OCI-M2 (cell line): ENCODE results near the gene B3GAT3.
"Not testable (repeated sequence)": the region's sequence is repeated elsewhere in the genome, so short reads cannot be mapped to it uniquely, and the experiment has no call there.

Experiments
- DNase-seq: peaks from one replicate; lab custom pipeline; 2025; ENCODE audit not compliant: unreplicated experiment; lab: John Stamatoyannopoulos, UW

Gene B3GAT3

DNA sequence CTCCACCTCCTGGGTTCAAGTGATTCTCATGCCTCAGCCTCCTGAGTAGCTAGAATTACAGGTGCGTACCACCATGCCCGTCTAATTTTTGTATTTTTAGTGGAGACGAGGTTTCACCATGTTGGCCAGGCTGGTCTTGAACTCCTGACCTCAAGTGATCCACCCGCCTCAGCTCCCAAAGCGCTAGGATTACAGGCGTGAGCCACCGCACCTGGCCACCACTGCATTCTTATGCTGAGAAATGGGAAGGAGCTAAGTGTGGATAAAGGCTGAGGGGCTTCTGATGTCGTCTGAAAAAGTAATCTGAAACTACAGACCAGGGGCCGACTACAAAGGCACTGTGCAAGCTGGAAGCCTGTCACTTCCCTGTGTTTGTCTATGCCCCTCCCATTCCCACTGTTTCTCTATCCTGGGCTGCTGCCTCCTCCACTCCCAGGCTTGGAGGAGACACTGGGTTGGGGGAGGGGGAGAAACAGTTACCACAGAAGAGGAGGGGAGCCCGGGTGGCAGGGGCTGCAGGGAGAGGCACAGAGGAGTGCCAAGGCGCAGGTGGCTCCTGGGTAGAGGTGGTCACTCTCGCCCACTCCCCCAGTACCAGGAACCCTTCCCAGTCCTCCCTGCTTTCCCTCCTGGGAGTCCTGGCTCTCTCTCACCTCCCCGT lies 17.2 kb downstream of the B3GAT3 start:
- DNase-seq: no peak

- no peak for DNase-seq
Measured at GRCh38 chr11:62603776-62604299, 17.9 kb downstream of the B3GAT3 start.

DNA sequence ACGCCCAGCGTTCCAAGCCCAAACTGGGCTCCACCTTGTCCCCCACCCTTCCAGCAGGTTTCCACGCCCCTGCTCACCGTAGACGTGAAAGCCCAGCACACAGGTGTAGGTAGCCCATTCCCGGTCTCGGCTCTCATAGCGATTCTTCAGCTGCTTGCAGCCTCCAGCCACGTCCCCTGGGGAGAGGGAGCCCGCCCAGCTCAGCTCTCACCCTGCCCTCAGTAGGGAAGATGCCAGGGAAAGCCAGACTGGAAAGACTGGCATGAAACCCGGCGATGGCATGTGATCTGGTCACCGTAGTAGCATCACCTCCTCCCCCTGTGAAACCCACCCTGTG lies 18.7 kb downstream of the B3GAT3 start:
- DNase-seq: no peak

- DNase-seq: no peak
Measured at GRCh38 chr11:62602141-62603071, 19.4 kb downstream of the B3GAT3 start.

- peak; percentile 87 for DNase-seq
Measured at GRCh38 chr11:62601372-62602140, 20.2 kb downstream of the B3GAT3 start, which contains the start of gene MTA2. Gene MTA2 (minus strand): TSS chr11:62601865. CDS start chr11:62601450, 415 bp downstream.

GRCh38 chr11:62601122-62601371 lies 20.7 kb downstream of the B3GAT3 start:
- DNase-seq: no peak

DNA sequence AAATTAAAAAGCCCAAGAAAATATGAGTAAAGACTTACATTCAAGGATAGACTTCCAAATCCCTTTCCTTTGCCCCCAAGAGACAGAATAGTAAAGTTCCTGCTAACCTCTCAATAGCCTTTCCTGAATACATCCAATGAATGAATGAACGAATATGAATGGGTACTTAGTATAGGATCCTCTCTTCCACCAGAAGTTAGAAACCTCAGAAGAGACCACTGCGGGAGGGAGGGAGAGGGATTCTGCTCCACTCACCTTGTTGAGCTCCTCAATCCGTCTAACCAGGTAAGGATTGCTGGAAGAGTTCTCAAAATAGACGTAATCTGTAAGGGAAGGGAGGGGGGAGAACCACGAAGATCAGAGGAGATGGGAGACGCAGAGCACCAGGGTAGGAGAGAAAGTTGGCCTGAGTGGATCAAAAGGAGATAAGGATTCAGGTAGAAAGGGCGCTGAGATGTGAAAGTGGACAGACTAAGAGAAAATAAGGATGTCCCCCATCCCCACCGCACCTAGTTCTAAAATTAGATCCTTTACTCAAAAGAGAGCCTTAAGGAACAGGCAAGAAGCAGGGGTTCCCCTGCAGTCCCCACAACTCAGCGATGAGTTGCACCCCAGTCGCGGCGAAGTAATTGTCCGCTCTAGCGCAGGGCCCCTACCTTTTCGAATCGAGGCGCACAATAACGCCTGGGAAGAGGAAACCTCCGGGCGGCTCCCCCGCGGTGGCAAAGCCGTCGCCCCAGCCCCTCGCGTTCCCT lies 21.2 kb downstream of the B3GAT3 start:
- DNase-seq: no peak

DNA sequence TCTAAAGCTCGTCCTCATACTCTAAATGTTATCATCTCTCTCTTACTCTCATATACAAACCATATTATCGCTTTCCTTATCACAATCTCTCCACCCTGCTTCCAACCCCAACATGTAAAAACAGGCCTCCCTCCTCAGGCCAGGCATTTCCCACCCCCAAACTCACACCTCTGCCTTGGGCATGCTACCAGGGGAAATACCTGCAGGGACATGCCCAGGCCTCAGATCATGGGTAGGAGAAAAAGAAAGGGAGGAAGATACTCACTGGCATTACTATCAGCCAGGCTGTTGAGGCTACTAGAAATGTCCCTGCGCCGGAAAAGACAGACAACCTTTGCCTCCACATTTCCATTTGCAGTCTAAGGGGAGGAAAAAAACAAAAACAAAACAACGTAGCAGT lies 21.9 kb downstream of the B3GAT3 start:
- DNase-seq: no peak

- DNase-seq: no peak
Measured at GRCh38 chr11:62599069-62599696, 22.6 kb downstream of the B3GAT3 start.

DNA sequence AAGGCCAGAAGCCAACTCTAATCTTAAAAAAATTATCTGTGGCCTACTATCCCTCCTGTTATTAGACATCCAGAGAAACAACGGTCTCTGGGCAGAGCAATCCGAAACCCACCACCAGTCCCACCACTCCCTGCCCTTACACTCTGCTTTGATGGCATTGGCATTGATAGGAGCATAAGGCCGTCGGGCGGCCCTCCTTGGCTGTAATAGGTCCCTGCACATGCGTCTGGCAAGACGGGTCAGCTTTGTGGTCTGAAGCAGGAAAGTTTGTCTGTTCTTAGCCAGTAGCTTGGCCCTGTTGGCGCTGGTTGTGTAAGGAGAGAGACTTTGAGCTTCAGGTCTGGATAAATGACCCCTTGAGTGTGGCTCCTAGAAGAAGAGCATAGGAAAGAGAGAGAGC lies 26.7 kb downstream of the B3GAT3 start:
- DNase-seq: no peak

- no peak for DNase-seq
Measured at GRCh38 chr11:62593434-62594044, 28.2 kb downstream of the B3GAT3 start.

- no peak for DNase-seq
Measured at GRCh38 chr11:62592989-62593421, 28.8 kb downstream of the B3GAT3 start.

DNA sequence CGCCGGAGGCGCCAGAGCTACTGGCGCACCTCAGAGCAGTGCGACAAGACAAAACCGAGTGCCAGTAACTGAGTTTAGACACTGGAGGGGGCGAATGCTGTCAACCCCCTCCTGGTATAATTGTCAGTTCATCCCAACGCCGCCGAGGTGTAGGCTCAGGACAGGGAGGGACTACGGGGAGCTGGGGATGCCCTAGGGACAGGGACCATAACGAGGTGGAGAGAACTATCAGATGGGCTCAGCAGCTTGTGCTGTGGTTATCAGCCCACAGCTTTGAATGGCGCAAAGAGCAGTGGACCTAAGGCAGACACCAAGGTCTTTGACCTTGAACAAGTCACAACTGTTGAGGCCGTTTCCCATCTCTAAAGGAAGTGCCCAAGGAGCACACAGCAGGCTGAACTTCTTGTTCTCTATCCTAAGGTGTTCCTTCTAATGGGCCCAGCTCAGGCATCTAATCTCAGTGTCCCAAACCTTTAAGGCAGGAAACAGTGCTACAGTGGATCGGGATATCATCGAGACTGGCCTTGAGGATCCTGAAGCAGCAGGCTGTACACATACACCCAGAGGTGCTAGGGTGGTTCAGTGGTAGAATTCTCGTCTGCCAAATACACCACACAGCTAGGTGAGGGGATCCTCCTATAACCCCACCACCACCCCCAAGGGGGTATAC lies 29.5 kb downstream of the B3GAT3 start:
- no peak for DNase-seq

GRCh38 chr11:62591448-62592145 lies 30.2 kb downstream of the B3GAT3 start, which contains the start of gene TUT1:
Gene TUT1 (minus strand): TSS chr11:62591523. CDS start chr11:62591485, 38 bp downstream.
- DNase-seq: peak; percentile 86

DNA sequence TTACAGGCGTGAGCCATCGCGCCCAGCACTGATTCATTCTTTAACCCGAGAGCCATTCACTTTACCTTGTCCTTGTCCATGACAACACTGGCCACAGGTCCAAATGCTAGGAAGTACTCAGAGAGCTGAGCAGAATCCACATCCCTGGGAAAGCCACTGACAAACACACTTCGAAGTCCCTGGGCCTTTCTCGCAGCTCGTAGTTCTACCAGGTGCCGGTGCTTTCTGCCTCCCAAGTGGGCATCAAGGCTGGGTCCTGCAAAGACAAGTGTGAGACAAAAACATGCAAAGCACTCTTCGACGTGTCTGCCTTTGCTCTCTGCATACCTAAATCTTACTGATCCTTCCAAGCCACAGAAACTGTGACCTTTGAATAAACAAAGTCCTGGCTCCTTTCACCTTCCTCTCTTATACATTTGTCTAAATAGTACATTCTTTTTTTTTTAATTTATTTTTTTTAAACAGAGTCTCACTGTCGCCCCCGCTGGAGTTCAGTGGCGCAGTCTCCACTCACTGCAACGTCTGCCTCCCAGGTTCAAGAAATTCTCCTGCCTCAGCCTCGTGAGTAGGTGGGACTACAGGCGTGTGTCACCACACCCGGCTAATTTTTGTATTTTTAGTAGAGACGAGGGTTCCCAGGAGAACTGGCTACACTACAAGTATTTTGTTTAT lies 32.7 kb downstream of the B3GAT3 start:
- DNase-seq: no peak

DNA sequence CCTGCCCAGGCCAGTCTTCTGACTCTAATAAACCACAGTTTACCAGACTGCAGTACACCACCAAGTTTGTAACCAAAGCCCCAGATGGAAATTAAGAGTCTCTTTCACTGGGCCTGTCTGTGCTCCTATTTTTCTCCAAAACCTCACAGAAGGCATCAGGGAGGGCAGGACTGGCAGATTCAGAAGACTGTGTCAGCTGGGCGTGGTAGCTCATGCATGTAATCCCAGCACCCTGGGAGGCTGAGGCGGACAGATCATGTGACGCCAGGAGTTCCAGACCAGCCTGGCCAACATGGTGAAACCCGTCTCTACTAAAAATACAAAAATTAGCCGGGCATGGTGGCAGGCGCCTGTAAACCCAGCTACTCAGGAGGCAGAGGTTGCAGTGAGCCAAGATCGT lies 36.4 kb downstream of the B3GAT3 start:
- DNase-seq: not testable (repeated sequence)

DNA sequence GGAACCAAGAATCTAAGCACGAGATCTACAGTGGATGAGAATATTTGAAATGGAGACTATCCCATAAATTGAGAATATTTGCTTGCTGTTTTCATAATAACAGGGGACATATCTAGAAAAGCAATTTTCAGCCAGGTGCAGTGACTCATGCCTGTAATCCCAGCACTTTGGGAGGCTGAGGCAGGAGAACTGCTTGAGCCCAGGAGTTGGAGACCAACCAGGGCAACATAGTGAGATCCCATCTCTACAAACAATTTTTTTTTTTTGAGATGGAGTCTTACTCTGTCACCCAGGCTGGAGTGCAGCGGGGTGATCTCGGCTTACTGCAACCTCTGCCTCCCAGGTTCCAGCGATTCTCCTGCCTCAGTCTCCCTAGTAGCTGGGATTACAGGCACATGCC lies 40.1 kb downstream of the B3GAT3 start:
- not testable (repeated sequence) for DNase-seq
